ENCODE measurements around the gene ZBTB40.

Gene ZBTB40

DNA sequence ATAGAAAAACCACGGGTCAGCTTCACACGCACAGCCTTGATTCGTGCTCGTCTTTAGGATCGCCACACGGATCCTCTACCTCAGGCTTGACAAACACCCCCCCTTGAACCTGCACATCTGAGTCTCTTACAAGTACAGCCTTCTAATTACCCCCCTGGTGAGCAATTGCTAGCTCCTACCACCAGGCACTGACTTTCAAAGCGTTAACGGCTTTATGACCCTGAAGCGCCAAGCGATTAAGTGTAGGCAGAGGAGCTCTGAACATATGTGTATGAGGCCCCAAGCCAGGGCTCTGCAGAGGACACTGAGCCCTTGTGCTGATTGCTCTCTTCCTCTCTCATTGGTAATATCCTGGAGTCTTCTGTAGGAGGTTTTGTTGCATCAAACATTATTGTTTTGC is 55.9 kb downstream of the ZBTB40 start:
- DNase-seq = no peak

DNA sequence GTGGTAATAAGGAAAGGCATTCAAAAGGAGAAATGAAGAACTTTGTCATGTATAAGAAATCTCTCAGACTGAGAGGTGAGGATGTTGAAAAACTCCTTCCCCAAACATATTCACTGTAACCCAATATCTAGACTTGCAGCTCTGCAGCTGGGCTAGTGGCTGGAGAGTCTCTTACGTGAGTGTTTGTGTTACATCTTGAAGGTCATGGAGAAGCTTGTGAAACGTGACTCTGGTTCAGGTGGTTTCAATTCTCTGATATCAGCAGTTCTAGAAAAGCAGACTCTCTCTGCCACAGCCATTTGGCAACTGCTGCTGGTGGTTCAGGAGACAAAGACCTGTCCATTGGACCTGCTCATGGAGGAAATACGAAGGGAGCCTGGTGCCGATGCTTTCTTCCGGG is 56.7 kb downstream of the ZBTB40 start:
- no peak for DNase-seq

DNA sequence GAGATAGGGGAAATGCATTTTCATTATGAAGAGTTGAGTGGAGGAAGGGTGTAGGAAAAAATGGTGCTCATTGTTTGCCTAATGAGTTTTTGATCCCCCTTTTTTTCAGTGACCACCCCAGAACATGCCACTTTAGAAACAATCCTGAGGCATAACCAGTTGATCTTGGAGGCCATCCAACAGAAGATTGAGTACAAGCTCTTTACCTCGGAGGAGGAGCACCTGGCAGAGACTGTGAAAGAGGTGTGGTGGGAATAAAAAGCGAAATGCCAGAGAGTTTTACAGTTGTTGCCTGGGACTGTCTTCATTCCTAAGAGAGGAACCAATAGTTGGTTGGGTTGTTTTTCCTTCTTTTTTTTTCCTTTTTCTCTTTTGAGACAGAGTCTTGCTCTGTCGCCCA is 57.3 kb downstream of the ZBTB40 start:
- no peak for DNase-seq

DNA sequence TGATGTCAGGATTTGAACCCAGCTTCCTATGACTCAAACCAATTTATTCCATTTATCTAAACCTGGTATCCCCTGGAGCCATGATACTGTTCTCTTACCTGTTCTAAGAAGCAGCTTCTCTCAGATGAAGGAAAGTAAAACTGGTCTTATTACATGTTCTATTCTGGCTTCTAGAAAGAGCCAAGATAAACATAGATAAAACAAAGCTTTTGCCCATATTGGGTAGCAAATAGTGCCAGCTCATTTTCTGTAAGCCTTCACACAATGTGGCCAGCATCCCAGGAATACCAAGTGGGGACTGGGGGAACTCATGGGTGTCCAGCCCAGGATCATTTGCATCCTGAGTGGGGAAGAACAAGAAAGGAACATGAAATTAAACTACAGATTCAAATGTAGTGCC is 58.2 kb downstream of the ZBTB40 start:
- DNase-seq = no peak

DNA sequence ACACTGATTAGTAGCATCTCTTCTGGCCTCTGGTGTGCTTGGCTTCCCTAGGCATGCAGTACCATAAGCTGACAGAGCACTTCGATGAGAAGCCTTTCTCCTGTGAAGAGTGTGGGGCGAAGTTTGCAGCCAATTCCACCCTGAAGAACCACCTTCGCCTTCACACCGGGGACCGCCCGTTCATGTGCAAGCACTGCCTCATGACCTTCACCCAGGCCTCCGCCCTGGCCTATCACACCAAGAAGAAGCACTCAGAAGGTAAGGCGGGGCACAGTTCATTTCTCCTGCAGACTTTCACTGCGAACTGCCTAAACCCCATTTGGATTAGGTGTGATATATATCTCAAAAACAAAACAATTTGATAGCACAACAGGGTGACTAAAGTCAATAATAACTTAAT is 61.2 kb downstream of the ZBTB40 start:
- no peak for DNase-seq

GRCh38 chr1:22516906-22517571 is 65.4 kb downstream of the ZBTB40 start:
- DNase-seq = no peak

- no peak for DNase-seq
Measured at GRCh38 chr1:22517956-22518355, 66.3 kb downstream of the ZBTB40 start.

DNA sequence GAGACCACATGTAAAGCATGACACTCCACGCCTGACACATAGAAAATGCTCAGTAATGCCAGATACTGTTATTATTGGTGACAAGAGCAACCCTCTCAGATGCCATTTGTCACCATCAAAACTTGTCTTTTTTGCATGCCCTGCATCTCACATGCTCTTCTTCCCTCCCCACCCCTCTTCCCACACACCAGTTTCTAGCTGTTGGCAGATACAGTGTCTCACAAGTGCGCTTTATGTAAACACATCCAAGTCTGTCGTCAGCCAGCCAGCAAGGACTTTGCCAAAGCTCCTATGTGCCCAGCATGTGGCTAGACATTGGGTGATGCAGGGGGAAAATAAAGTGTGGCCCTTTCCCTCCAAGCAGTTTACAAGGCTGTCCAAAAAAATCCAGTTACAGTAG is 66.7 kb downstream of the ZBTB40 start:
- DNase-seq = no peak

GRCh38 chr1:22520871-22521270 is 69.2 kb downstream of the ZBTB40 start:
- no peak for DNase-seq

- DNase-seq = no peak
Measured at GRCh38 chr1:22521692-22522091, 70.0 kb downstream of the ZBTB40 start.

- DNase-seq = no peak
Measured at GRCh38 chr1:22522221-22522743, 70.6 kb downstream of the ZBTB40 start.

DNA sequence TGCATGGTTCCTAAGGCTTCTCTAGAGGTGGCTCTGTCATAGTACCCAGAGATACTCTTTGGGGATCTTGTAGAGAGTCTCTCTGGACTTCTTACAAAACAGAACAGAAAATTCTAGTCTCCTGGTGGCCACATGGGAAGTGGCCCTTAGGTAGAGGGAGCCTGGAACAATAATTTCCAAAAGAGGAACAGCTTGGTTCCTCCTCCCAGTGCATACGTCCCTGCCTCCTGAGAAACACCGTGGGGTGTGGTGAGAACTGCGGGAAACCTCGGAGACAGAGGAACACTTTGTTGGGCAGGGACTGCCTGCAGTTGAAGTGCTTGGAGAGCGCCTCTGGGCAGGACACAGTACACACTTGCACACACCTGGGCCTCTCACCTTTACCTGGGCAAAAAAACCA is 72.8 kb downstream of the ZBTB40 start:
- DNase-seq = no peak

DNA sequence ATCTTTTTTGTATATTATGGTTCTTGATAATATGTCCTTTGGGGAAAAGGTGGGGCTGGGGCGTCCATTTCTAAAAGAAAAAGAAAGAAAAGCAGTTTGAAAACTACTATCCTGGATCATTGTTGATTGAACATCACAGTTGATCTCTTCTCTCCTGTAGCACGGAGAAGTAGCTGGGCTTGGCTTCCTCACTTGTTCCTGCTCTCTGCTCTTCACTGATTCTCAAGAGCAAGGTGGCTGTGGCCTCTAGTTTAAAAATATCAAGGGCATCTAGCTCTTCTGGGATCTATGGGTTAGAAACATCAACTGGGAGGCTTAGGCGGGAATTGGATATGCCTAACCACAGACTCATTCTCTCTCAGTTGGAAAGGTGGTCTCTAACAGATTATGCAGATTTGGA is 73.6 kb downstream of the ZBTB40 start:
- no peak for DNase-seq

DNA sequence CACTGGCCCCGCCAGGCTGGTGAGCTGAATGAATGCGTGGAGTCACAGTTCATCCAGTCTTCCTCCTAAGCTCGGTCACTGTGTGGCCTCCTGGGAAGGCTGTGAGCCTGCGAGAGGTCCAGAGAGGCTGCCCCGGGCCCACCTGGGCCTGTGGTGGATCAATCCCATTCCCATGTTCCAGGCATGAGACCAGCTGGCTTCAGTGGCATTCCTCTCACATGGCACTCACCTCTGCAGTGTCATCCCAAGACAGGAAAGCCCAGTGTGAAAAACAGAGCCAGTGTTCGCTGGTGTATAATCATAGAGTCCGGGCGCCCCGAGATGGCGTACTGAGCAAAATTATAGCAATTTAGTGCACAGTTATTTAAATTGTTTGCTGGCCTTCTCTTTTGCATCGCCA is 74.0 kb downstream of the ZBTB40 start:
- no peak for DNase-seq

- DNase-seq = no peak
Measured at GRCh38 chr1:22526098-22526497, 74.4 kb downstream of the ZBTB40 start.

DNA sequence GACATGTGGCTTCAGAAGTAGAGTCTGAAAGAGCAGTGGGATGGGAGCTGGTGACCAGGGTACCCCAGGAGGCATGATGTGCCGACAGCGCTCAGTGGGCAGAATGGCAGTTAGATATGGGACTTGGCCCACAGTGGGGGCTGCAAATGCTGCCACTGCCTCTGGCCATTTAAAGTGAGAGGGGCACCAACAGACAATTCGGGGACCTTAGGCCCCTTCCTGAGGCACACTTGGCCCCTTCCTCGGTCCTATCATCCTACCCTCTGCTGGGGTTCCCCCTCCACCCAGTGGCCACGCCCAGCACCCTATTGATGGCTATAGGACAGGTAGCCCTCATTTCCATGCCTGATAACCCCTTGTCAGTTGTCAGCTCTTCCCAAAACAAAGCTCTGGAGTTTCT is 75.0 kb downstream of the ZBTB40 start:
- DNase-seq = no peak

GRCh38 chr1:22527122-22527521 is 75.5 kb downstream of the ZBTB40 start:
- no peak for DNase-seq

DNA sequence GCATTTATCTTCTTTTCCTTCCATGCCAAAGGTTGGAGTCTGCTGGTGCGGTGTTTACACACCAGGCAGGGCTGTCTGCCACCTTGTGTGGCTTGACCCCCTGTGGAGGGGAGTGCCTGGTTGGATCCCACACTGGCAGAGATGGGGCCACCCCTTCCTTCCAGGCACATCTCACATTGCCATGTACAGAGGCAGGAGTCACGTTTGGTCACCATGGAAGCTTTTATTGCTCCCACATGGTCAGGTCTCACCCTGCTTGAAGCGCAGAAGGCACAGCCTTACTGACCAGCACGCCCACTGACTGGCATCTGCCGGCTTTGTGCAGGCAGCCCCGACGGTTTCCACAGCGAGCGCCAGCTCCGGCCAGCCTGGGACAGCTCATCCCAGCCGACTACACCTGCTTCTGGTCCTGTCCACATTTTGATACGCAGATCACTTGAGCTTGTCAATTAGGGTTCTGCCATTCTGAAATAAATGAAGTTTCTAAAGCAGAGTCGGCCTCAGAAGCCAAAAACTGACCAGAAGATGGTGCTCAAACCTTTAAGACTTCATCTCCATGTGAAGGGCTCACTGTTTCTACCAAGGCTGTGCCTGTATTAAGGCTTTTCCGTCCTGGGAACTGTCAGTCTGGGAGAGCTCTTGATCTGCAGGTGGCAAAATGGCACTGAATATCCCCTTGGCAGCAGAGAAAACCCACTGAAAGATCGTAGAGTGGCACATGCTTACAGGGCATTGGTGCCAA is 76.1 kb downstream of the ZBTB40 start:
- no peak for DNase-seq

GRCh38 chr1:22528451-22528850 is 76.8 kb downstream of the ZBTB40 start:
- DNase-seq = no peak

DNA sequence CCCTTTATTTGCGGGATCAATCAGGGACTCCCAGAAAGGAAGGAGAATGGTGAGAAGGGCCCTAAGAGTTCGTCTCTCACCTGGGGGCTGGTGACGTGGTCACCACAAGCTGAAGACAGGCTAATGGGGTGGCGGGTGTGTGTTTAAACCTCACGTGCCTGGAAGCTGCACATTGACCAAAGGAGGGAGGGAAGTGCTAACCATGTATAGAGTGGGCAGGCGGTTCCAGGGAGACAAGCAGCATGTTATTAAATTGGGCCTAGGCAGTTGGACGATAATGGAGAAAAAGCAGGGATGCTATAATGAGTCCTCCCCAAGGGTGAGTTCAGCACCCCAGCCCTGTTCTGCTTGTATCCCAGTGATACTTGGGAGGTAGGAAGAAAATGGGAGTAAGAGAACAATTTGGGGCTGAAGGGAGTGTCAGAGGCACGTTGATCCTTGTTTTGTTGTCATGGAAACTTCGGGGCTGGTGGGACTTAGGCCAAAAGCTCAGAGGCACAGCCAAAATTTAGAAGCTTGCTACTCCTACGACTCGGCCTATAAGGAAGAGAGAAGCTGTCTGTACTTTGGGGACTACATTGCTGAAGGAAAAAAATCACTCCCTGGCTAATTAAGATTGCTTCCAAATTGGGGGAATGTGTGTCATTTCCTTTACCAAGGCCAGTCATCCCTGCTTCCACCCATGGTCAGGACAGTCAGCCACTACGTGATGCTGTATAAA is 78.4 kb downstream of the ZBTB40 start:
- no peak for DNase-seq

GRCh38 chr1:22530715-22531114 is 79.1 kb downstream of the ZBTB40 start:
- DNase-seq = no peak

- DNase-seq = no peak
Measured at GRCh38 chr1:22531251-22531650, 79.6 kb downstream of the ZBTB40 start.

DNA sequence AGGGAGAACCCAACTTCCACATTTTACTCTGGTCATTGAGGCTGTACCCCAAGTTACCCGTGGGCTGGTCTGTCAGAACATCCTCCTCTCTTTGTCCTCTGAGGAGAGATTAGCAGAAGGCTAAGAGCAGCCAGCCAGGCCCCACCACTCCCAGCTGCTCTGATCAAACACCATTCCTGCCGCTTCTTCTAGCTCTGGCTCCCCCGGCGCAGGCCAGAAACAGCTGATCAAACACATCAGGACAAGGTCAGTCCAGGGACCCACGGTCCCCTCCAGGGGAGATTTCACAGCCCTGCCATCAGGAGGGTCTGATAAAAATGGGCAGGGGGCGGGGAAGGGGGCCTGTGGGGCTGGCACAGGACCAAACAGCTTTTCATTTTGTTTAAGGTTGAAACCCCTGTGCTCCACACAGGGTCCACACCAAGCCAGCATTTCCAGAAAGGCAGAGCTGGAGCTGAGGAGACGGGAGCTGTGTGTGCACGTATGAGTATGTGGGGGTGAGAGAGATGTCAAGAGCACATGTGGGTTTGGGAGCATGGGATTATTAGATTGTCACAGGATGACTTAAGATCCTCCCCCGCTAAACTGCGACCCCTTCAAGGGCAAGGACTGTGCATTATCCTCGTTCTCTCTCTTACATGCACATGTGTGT is 81.7 kb downstream of the ZBTB40 start:
- no peak for DNase-seq

All from activated CD4-positive, alpha-beta T cell treated with anti-CD3 and anti-CD28 coated beads, Interleukin-2, amount 50 U/mL, for 16 hours (primary cell).